ENCODE data around the gene TBPL2. TPM values are rescaled to one million over a fixed set of nuclear protein-coding genes. Genes with fewer than 3 reads are reported as not detected.

TBPL2 gene
- total RNA-seq, 1 donor from 2014 or later: not detected

DNA sequence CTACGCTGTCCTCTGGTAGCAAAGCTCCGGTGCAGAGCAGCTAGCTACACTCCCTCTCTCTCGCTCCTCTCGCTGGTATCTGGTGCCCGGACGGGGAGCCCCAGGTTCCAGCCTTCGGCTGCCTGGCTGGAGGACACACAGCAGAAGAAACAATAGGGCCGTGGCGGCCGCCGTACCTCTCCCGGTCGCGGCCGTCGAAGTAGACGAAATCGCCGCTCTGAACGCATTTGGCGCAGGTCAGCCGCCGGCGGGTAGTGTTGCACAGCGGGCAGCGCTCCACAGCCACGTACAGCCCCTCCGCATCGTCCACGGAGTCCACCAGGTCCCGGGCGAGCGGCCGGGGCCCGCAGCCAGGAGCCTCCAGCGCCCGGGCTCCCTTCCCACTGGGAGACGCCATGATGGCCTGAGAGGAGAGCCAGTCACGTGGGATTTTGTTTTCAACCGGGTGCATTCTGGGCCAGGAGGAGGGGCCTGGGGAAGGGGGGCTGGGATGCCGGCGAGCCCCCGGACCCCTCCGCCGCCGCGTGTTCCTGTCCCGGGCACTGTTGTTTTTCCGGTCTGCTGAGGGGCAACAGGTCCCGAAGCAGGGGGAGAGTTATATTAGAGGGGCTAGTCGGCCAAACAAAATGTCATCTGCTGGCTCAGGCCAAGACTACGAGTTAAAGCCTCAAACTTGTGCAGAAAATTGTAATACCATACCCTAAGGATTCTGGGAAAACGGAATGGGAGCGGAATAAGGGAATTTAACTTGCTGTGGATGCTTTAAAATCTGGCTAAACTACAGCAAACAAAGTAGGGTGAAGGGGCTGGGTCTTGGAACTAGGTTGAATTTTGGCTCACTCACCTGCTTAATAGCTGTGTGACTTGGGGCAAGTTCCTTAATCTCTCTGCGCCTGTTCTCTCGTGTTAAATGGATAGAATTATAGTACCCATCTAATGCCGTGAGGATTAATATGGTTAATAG, 28.7 kb downstream of the TBPL2 start, which contains the start of gene ATG14:
Gene ATG14 (minus strand): TSS at position 405 of the 964 bp plus-strand sequence. CDS start 8 bp downstream, at position 397.
- peak within 1 kb of the TSS; percentile 86 for H3K4me3 ChIP-seq
- peaks cover 13% of the 10 kb centered on the region for H3K4me1 ChIP-seq
- TF ChIP-seq, protein P1, sequence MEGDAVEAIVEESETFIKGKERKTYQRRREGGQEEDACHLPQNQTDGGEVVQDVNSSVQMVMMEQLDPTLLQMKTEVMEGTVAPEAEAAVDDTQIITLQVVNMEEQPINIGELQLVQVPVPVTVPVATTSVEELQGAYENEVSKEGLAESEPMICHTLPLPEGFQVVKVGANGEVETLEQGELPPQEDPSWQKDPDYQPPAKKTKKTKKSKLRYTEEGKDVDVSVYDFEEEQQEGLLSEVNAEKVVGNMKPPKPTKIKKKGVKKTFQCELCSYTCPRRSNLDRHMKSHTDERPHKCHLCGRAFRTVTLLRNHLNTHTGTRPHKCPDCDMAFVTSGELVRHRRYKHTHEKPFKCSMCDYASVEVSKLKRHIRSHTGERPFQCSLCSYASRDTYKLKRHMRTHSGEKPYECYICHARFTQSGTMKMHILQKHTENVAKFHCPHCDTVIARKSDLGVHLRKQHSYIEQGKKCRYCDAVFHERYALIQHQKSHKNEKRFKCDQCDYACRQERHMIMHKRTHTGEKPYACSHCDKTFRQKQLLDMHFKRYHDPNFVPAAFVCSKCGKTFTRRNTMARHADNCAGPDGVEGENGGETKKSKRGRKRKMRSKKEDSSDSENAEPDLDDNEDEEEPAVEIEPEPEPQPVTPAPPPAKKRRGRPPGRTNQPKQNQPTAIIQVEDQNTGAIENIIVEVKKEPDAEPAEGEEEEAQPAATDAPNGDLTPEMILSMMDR (IDR thresholded peaks at IDR 0.05): no peak
- intact Hi-C loops (cut with DNase I): no loop called here
- peaks cover 10% of the 10 kb centered on the region for H3K27me3 ChIP-seq
- H3K27ac ChIP-seq: peak within 1 kb of the TSS; percentile 86
- DNase-seq (peak; percentile 90), ATAC-seq (peak; percentile 100)
- no peaks in the 10 kb centered on the region for H3K9me3 ChIP-seq
- H3K36me3 ChIP-seq: no peaks in the 10 kb centered on the region

DNA sequence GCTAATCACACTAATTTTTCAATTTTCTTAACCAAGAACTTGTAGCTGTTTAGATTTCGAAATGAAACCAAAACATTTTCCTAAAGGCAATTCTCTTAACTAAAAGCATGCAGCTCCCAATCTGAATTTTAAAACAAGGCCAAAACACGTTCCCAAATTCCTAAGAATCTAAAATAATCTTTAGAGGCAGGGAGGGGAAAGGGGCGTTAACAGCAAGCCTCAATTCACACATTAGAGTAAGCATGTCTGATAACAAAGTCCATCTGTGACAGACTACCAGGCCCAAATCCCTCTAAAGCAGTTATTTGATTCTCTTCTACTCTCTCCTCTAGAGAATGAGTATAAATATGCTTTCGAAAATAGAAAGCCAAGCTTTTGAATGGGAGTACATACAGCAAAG, 29.5 kb downstream of the TBPL2 start:
- ATAC-seq: no peak
- H3K4me3 ChIP-seq: peak overlapping the region; percentile 86
- DNase-seq: no peak
- H3K36me3 ChIP-seq: no peaks in the 10 kb centered on the region
- H3K27me3 ChIP-seq: peaks cover 10% of the 10 kb centered on the region
- TF ChIP-seq, protein P1 (IDR thresholded peaks at IDR 0.05): no peak
- H3K9me3 ChIP-seq: no peaks in the 10 kb centered on the region
- intact Hi-C loops (cut with DNase I): no loop called here
- peak overlapping the region; percentile 86 for H3K27ac ChIP-seq
- peaks cover 13% of the 10 kb centered on the region for H3K4me1 ChIP-seq

- H3K27ac ChIP-seq: no peak overlapping the region
- no peak for DNase-seq
- intact Hi-C loops (cut with DNase I): no loop called here
- no peaks in the 10 kb centered on the region for H3K36me3 ChIP-seq
- ATAC-seq: no peak
- no peak overlapping the region for H3K4me3 ChIP-seq
- TF ChIP-seq, protein P1 (IDR thresholded peaks at IDR 0.05): no peak
- no peaks in the 10 kb centered on the region for H3K27me3 ChIP-seq
- H3K9me3 ChIP-seq: no peaks in the 10 kb centered on the region
- H3K4me1 ChIP-seq: no peaks in the 10 kb centered on the region
Observed at GRCh38 chr14:55404173-55404854, 36.1 kb downstream of the TBPL2 start.

- H3K27ac ChIP-seq: no peak overlapping the region
- TF ChIP-seq, protein P1 (IDR thresholded peaks at IDR 0.05): no peak
- H3K4me3 ChIP-seq: no peak overlapping the region
- peak; percentile 47 for ATAC-seq
- DNase-seq: no peak
- no peaks in the 10 kb centered on the region for H3K4me1 ChIP-seq
- H3K9me3 ChIP-seq: no peaks in the 10 kb centered on the region
- no peaks in the 10 kb centered on the region for H3K27me3 ChIP-seq
- intact Hi-C loops (cut with DNase I): no loop called here
- H3K36me3 ChIP-seq: peaks cover 3% of the 10 kb centered on the region
Observed at GRCh38 chr14:55401751-55402150, 38.7 kb downstream of the TBPL2 start.

- Histone ChIP-seq H3K27me3 (no peaks in the 10 kb centered on the region), H3K4me3 (no peak overlapping the region), H3K27ac (no peak overlapping the region), H3K9me3 (no peaks in the 10 kb centered on the region), H3K4me1 (no peaks in the 10 kb centered on the region), H3K36me3 (peaks cover 19% of the 10 kb centered on the region)
- TF ChIP-seq, protein P1 (IDR thresholded peaks at IDR 0.05): no peak
- intact Hi-C loops (cut with DNase I): no loop called here
- ATAC-seq (no peak), DNase-seq (no peak)
Observed at GRCh38 chr14:55399852-55400251, 40.6 kb downstream of the TBPL2 start.
